Measurements from ENCODE around the gene GIT1. TPM values are rescaled to one million over a fixed set of nuclear protein-coding genes. Genes with fewer than 3 reads are reported as not detected.

Gene GIT1
- total and polyA plus RNA-seq, 2 of the 13 experiments (the other 11 are each of a cell fraction or from before 2014, with no cell fraction given), result 14.2 to 30.8 TPM

DNA sequence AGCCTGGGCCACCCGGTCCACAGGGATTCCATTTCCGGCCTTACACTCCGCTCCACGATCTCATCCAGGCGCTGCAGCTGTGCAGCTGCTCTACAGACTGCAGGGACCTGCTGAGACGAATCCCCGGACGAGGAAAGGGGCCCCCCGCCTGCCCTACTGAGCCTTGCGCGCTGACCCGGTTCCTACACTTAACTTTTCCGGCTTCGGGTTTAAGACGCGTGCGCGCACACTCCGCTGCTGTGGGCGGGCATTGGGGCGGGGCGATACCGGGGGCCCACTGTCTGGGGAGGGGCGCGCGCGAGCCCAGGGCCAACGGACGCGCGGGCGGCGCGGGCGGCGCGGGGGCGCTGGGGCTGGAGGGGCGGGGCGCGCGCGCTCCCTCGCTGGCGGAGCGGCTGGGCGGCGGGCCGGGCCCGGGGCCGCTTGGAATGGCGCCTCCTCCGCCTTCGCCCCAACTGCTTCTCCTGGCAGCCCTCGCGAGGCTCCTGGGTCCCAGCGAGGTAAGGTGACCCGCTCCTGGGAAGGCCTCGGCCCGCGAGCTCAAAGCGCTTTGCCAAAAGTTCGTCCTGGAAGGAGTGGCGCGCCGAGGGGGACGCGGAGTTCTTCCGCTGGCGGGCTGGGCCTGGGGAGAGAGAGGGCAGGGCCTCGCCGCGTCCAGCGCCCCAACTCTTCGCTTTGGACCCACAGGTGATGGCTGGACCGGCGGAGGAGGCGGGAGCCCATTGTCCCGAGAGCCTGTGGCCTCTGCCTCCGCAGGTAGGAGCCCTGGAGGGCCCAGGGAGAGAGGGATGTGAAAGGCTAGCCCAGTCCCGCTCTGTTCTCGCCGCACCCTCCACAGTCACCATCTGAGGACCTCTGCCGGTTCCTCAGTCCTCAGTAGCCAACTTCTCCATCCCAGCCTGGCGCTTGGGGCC is 20.9 kb downstream of the GIT1 start, which contains the start of gene TP53I13 (continued):
- TF ChIP-seq, protein P1, sequence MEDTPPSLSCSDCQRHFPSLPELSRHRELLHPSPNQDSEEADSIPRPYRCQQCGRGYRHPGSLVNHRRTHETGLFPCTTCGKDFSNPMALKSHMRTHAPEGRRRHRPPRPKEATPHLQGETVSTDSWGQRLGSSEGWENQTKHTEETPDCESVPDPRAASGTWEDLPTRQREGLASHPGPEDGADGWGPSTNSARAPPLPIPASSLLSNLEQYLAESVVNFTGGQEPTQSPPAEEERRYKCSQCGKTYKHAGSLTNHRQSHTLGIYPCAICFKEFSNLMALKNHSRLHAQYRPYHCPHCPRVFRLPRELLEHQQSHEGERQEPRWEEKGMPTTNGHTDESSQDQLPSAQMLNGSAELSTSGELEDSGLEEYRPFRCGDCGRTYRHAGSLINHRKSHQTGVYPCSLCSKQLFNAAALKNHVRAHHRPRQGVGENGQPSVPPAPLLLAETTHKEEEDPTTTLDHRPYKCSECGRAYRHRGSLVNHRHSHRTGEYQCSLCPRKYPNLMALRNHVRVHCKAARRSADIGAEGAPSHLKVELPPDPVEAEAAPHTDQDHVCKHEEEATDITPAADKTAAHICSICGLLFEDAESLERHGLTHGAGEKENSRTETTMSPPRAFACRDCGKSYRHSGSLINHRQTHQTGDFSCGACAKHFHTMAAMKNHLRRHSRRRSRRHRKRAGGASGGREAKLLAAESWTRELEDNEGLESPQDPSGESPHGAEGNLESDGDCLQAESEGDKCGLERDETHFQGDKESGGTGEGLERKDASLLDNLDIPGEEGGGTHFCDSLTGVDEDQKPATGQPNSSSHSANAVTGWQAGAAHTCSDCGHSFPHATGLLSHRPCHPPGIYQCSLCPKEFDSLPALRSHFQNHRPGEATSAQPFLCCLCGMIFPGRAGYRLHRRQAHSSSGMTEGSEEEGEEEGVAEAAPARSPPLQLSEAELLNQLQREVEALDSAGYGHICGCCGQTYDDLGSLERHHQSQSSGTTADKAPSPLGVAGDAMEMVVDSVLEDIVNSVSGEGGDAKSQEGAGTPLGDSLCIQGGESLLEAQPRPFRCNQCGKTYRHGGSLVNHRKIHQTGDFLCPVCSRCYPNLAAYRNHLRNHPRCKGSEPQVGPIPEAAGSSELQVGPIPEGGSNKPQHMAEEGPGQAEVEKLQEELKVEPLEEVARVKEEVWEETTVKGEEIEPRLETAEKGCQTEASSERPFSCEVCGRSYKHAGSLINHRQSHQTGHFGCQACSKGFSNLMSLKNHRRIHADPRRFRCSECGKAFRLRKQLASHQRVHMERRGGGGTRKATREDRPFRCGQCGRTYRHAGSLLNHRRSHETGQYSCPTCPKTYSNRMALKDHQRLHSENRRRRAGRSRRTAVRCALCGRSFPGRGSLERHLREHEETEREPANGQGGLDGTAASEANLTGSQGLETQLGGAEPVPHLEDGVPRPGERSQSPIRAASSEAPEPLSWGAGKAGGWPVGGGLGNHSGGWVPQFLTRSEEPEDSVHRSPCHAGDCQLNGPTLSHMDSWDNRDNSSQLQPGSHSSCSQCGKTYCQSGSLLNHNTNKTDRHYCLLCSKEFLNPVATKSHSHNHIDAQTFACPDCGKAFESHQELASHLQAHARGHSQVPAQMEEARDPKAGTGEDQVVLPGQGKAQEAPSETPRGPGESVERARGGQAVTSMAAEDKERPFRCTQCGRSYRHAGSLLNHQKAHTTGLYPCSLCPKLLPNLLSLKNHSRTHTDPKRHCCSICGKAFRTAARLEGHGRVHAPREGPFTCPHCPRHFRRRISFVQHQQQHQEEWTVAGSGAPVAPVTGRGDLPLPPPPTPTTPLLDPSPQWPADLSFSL (CRISPR knock-in tag; IDR thresholded peaks at IDR 0.05), result no peak
- TF ChIP-seq ZMYM4 (CRISPR knock-in tag; IDR thresholded peaks at IDR 0.05) (peak; percentile 35; the same call in 1 of the 2 replicates), SRSF4 (IDR thresholded peaks at IDR 0.05; ENCODE audit: low read depth, low read length, poor library complexity, severe bottlenecking) (no peak), SMAD9 (CRISPR knock-in tag; IDR thresholded peaks at IDR 0.05) (no peak), ZNF264 (CRISPR knock-in tag; IDR thresholded peaks at IDR 0.05) (peak; percentile 14; the same call in 1 of the 2 replicates), ARHGAP35 (CRISPR knock-in tag; IDR thresholded peaks at IDR 0.05; ENCODE audit: borderline replicate concordance) (no peak), AGO1 (IDR thresholded peaks at IDR 0.05; ENCODE audit: low read depth, low read length, poor library complexity, severe bottlenecking) (no peak), ZNF549 (CRISPR knock-in tag; IDR thresholded peaks at IDR 0.05) (no peak), PLRG1 (conservative IDR thresholded peaks at IDR 0.05) (no peak), ZNF615 (CRISPR knock-in tag; IDR thresholded peaks at IDR 0.05; ENCODE audit: borderline replicate concordance) (no peak)
- TF ChIP-seq, protein P2, sequence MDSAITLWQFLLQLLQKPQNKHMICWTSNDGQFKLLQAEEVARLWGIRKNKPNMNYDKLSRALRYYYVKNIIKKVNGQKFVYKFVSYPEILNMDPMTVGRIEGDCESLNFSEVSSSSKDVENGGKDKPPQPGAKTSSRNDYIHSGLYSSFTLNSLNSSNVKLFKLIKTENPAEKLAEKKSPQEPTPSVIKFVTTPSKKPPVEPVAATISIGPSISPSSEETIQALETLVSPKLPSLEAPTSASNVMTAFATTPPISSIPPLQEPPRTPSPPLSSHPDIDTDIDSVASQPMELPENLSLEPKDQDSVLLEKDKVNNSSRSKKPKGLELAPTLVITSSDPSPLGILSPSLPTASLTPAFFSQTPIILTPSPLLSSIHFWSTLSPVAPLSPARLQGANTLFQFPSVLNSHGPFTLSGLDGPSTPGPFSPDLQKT (CRISPR knock-in tag; IDR thresholded peaks at IDR 0.05; ENCODE audit: borderline replicate concordance), result no peak
- TF ChIP-seq, protein P3, sequence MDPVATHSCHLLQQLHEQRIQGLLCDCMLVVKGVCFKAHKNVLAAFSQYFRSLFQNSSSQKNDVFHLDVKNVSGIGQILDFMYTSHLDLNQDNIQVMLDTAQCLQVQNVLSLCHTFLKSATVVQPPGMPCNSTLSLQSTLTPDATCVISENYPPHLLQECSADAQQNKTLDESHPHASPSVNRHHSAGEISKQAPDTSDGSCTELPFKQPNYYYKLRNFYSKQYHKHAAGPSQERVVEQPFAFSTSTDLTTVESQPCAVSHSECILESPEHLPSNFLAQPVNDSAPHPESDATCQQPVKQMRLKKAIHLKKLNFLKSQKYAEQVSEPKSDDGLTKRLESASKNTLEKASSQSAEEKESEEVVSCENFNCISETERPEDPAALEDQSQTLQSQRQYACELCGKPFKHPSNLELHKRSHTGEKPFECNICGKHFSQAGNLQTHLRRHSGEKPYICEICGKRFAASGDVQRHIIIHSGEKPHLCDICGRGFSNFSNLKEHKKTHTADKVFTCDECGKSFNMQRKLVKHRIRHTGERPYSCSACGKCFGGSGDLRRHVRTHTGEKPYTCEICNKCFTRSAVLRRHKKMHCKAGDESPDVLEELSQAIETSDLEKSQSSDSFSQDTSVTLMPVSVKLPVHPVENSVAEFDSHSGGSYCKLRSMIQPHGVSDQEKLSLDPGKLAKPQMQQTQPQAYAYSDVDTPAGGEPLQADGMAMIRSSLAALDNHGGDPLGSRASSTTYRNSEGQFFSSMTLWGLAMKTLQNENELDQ (CRISPR knock-in tag; IDR thresholded peaks at IDR 0.05; ENCODE audit: borderline replicate concordance), result no peak
- TF ChIP-seq, protein P4, sequence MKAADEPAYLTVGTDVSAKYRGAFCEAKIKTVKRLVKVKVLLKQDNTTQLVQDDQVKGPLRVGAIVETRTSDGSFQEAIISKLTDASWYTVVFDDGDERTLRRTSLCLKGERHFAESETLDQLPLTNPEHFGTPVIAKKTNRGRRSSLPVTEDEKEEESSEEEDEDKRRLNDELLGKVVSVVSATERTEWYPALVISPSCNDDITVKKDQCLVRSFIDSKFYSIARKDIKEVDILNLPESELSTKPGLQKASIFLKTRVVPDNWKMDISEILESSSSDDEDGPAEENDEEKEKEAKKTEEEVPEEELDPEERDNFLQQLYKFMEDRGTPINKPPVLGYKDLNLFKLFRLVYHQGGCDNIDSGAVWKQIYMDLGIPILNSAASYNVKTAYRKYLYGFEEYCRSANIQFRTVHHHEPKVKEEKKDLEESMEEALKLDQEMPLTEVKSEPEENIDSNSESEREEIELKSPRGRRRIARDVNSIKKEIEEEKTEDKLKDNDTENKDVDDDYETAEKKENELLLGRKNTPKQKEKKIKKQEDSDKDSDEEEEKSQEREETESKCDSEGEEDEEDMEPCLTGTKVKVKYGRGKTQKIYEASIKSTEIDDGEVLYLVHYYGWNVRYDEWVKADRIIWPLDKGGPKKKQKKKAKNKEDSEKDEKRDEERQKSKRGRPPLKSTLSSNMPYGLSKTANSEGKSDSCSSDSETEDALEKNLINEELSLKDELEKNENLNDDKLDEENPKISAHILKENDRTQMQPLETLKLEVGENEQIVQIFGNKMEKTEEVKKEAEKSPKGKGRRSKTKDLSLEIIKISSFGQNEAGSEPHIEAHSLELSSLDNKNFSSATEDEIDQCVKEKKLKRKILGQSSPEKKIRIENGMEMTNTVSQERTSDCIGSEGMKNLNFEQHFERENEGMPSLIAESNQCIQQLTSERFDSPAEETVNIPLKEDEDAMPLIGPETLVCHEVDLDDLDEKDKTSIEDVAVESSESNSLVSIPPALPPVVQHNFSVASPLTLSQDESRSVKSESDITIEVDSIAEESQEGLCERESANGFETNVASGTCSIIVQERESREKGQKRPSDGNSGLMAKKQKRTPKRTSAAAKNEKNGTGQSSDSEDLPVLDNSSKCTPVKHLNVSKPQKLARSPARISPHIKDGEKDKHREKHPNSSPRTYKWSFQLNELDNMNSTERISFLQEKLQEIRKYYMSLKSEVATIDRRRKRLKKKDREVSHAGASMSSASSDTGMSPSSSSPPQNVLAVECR (CRISPR knock-in tag; IDR thresholded peaks at IDR 0.05; ENCODE audit: borderline replicate concordance), result peak; percentile 74; the same call in 1 of the 2 replicates
